Pancreas (tissue), 10 donors: ENCODE data around the gene MAGEA10. TPM values are rescaled to one million over a fixed set of nuclear protein-coding genes. Genes with fewer than 3 reads are reported as not detected.
A peak's percentile ranks its signal among the peaks of the same experiment; 100 is the strongest.
"Not testable (repeated sequence)": the region's sequence is repeated elsewhere in the genome, so short reads cannot be mapped to it uniquely, and the experiment has no call there.

ENCODE experiments used
- ATAC-seq, 4 donors: fragments of 200-7000 bp; cut with Tn5 transposase; one replicate each; pipeline versions ENCODE4 v1.8.0 to v1.9.1; 2020; ENCODE audit warnings: mild to moderate bottlenecking in 4 of 4, moderate library complexity in 4 of 4
- DNase-seq, 6 donors: peaks; one replicate each; pipeline ENCODE4 v3.0.0-alpha.2; 2020
- FAIRE-seq: peaks from 2 replicates; lab custom pipeline; 2012; peaks lifted over from hg19 to GRCh38; lab: Jason Lieb, UNC
- H3K27ac ChIP-seq, 4 donors: fragments of 200-600 bp; sonication (generic); 1 replicate in 3 of 4; 2 replicates in 1 of 4; pipeline versions ENCODE4 v1.5.0 to v1.8.0; 2020
- H3K27me3 ChIP-seq, 4 donors: fragments of 200-600 bp; one replicate each; pipeline ENCODE4 v1.8.0; 2021
- H3K36me3 ChIP-seq, 3 donors: fragments of 200-600 bp; sonication (generic) in 1 of 3; one replicate each; pipeline versions ENCODE4 v1.5.0 to v1.8.0; 2020 to 2021
- H3K4me1 ChIP-seq, 3 donors: fragments of 200-600 bp; one replicate each; pipeline ENCODE4 v1.8.0; 2021
- H3K4me3 ChIP-seq, 4 donors: fragments of 200-600 bp; sonication (generic) in 2 of 4; one replicate each; pipeline versions ENCODE4 v1.5.0 to v1.8.0; 2020 to 2021
- H3K9me3 ChIP-seq, 4 donors: fragments of 200-600 bp; one replicate each; pipeline ENCODE4 v1.8.0; 2021
- CTCF ChIP-seq, 4 donors: fragments of 200-600 bp; sonication (generic) in 3 of 4; IDR thresholded peaks; one replicate each; pipeline versions ENCODE4 v1.5.0 to v1.8.0; 2021; ENCODE audit warnings: antibody characterized with exemption in 4 of 4
- WGBS, 2 donors: extraction: QIAGEN DNeasy Blood & Tissue Kit; methylation state at CpG; one replicate each; pipeline ENCODE4 v1.1.7; 2013; 5-methylcytosine and 5-hydroxymethylcytosine counted together
- intact Hi-C, 3 donors: fragments of 100-400 bp; cut with DNase I; formaldehyde crosslinking; loops; one replicate each; pipeline versions ENCODE4 v1.11.1 to v1.14.2; 2022
- polyA plus RNA-seq, 2 donors: library from polyadenylated mRNA; stranded (reverse); fragments of 200-250 nt; gene quantifications; one replicate each; pipeline ENCODE4 v1.2.3, GENCODE V29; 2013
- total RNA-seq, 6 donors: library from RNA; stranded (reverse); fragmentation: NEBNext Ultra II Directional in 4 of 6; extraction: Animal tissue kit (Norgen Biotek cat#: 25700) in 4 of 6; gene quantifications; one replicate each; pipeline versions ENCODE4 v1.2.1 to v1.2.4, GENCODE V29; 2021 to 2023
- donor health status: healthy with polysubstance abuse.
- donor health status: DM: no; HTN: no; CAD: no; lungs with moderate emphysema.
- donor health status: DM: no; HTN: no; CAD: no.
- donor health status: control.
- donor health status: control.
- donor health status: Bipolar disorder and iron deficiency.
- donor health status: DM: yes; HTN: yes; CAD: no.
- donor health status: DM: no; HTN: no; CAD: no.
- donor health status: DM: no; HTN: no; CAD: no.
- donor health status: DM: yes; HTN: yes; CAD: no.

MAGEA10 gene
- total RNA-seq (not detected), polyA plus RNA-seq (not detected)

- no peak within 1 kb of the TSS for H3K4me3 ChIP-seq
- peaks cover 0 to 18% (median 0%) of the 10 kb centered on the region in 4 donors for H3K27me3 ChIP-seq
- FAIRE-seq = no peak
- no peak within 1 kb of the TSS for H3K27ac ChIP-seq
- 77 to 83% methylated on average over 16 of the region's 16 CpGs for WGBS, 2 donors
- no peak for ATAC-seq
- peak in 2 of 6 donors; percentile 33 to 45 for DNase-seq
- no peak for TF ChIP-seq CTCF (IDR thresholded peaks at IDR 0.05)
- no peaks in the 10 kb centered on the region for H3K4me1 ChIP-seq
- H3K9me3 ChIP-seq = no peaks in the 10 kb centered on the region
- intact Hi-C loops = no loop called here
- H3K36me3 ChIP-seq = no peaks in the 10 kb centered on the region
Measured at GRCh38 chrX:152138388-152138784, at the start of gene MAGEA10. Gene MAGEA10 (minus strand): TSS chrX:152138577. CDS start chrX:152135620, 2,957 bp downstream.

GRCh38 chrX:152177497-152178269 is 39.3 kb upstream of the MAGEA10 start:
- H3K4me3 ChIP-seq = no peak overlapping the region
- intact Hi-C loops = no loop called here
- no peak overlapping the region for H3K27ac ChIP-seq
- no peaks in the 10 kb centered on the region for H3K4me1 ChIP-seq
- ATAC-seq (no peak), FAIRE-seq (no peak), DNase-seq (no peak)
- 70 to 72% methylated on average over 5 of the region's 5 CpGs for WGBS, 2 donors
- no peak for TF ChIP-seq CTCF (IDR thresholded peaks at IDR 0.05)
- no peaks in the 10 kb centered on the region for H3K36me3 ChIP-seq
- H3K9me3 ChIP-seq = no peaks in the 10 kb centered on the region
- no peaks in the 10 kb centered on the region for H3K27me3 ChIP-seq

- Histone ChIP-seq H3K4me1 (no peaks in the 10 kb centered on the region), H3K27me3 (no peaks in the 10 kb centered on the region), H3K36me3 (no peaks in the 10 kb centered on the region), H3K9me3 (no peaks in the 10 kb centered on the region), H3K27ac (no peak overlapping the region), H3K4me3 (no peak overlapping the region)
- DNase-seq = no peak
- ATAC-seq = no peak
- no peak for FAIRE-seq
- no peak for TF ChIP-seq CTCF (IDR thresholded peaks at IDR 0.05)
- intact Hi-C loops = no loop called here
- WGBS, 2 donors = 49 to 51% methylated on average over 4 of the region's 4 CpGs
Measured at GRCh38 chrX:152177052-152177451, 38.7 kb upstream of the MAGEA10 start.

- DNase-seq, H3K27ac ChIP-seq, H3K27me3 ChIP-seq, H3K9me3 ChIP-seq, ATAC-seq, H3K36me3 ChIP-seq, H3K4me1 ChIP-seq, FAIRE-seq, intact Hi-C loops, H3K4me3 ChIP-seq: not testable (repeated sequence)
- WGBS, 2 donors = 61 to 77% methylated on average over 4 of the region's 4 CpGs
Measured at GRCh38 chrX:152175892-152176291, 37.5 kb upstream of the MAGEA10 start.

- H3K27ac ChIP-seq, H3K4me1 ChIP-seq, H3K27me3 ChIP-seq, DNase-seq, FAIRE-seq, H3K4me3 ChIP-seq, intact Hi-C loops, H3K9me3 ChIP-seq, H3K36me3 ChIP-seq, ATAC-seq: not testable (repeated sequence)
- 100% methylated on average over 1 of the region's 4 CpGs for WGBS, 2 donors
Measured at GRCh38 chrX:152173923-152174322, 35.5 kb upstream of the MAGEA10 start.

GRCh38 chrX:152170621-152171020 is 32.2 kb upstream of the MAGEA10 start:
- H3K4me1 ChIP-seq = no peaks in the 10 kb centered on the region
- no peak overlapping the region for H3K4me3 ChIP-seq
- 71 to 77% methylated on average over 4 of the region's 4 CpGs for WGBS, 2 donors
- DNase-seq (no peak), FAIRE-seq (no peak), ATAC-seq (no peak)
- intact Hi-C loops = no loop called here
- H3K27ac ChIP-seq = no peak overlapping the region
- no peaks in the 10 kb centered on the region for H3K27me3 ChIP-seq
- no peaks in the 10 kb centered on the region for H3K9me3 ChIP-seq
- TF ChIP-seq CTCF (IDR thresholded peaks at IDR 0.05) = no peak
- no peaks in the 10 kb centered on the region for H3K36me3 ChIP-seq
